Caco-2 (cell line): ENCODE results near the gene SCAMP3. TPM values are rescaled to one million over a fixed set of nuclear protein-coding genes. Genes with fewer than 3 reads are reported as not detected.

Source experiments
- BruUV-seq: library from RNA; stranded (reverse); fragments of 400-500 nt; replicated peaks from 2 replicates; lab custom pipeline; 2021; lab: Mats Ljungman, UMichigan
- CTCF ChIA-PET: fragments of 300-600 bp; sonication (Branson Sonifier 250); formaldehyde crosslinking; loops from one replicate; lab custom pipeline; 2022; ENCODE audit warnings: antibody characterized with exemption; lab: Charles Lee
- POLR2A ChIA-PET: fragments of 300-600 bp; sonication (Branson Sonifier 250); formaldehyde crosslinking; loops from one replicate; lab custom pipeline; 2022; ENCODE audit warnings: antibody characterized with exemption; lab: Charles Lee
- DNase-seq, 2 experiments: peaks; one replicate each; pipeline versions ENCODE4 v3.0.0 to v3.0.0-alpha.2; 2020 to 2022
- H3K27me3 ChIP-seq: replicated peaks from 2 replicates; pipeline ENCODE4 v1.6.0; 2011; ENCODE audit warnings: low read length; ENCODE audit not compliant: control insufficient read depth, insufficient read depth
- H3K36me3 ChIP-seq: 2 replicates; pipeline ENCODE4 v1.5.1; 2011; ENCODE audit warnings: low read length; ENCODE audit not compliant: control insufficient read depth, insufficient read depth
- H3K4me1 ChIP-seq: fragments of 250-450 bp; sonication (Bioruptor Pico); 2 replicates; pipeline ENCODE4 v1.5.1; 2020; ENCODE audit warnings: mild to moderate bottlenecking
- H3K4me3 ChIP-seq: 2 replicates; pipeline ENCODE4 v1.5.1; 2011; ENCODE audit warnings: low read depth, mild to moderate bottlenecking, control low read depth, low read length
- H3K9me3 ChIP-seq: fragments of 250-450 bp; sonication (Bioruptor Pico); 2 replicates; pipeline ENCODE4 v1.5.1; 2020; ENCODE audit warnings: mild to moderate bottlenecking, moderate library complexity
- H3K27ac Mint-ChIP-seq: one replicate; pipeline ENCODE4 v1.8.0; 2022; ENCODE audit warnings: mixed read lengths; ENCODE audit not compliant: unreplicated experiment
- H3K27me3 Mint-ChIP-seq: one replicate; pipeline ENCODE4 v1.8.0; 2022; ENCODE audit warnings: mixed read lengths; ENCODE audit not compliant: insufficient read depth, unreplicated experiment
- H3K36me3 Mint-ChIP-seq: one replicate; pipeline ENCODE4 v1.8.0; 2022; ENCODE audit warnings: mild to moderate bottlenecking, mixed read lengths; ENCODE audit not compliant: insufficient read depth, unreplicated experiment
- H3K4me1 Mint-ChIP-seq: one replicate; pipeline ENCODE4 v1.8.0; 2022; ENCODE audit warnings: low read depth, mixed read lengths; ENCODE audit not compliant: unreplicated experiment
- H3K4me3 Mint-ChIP-seq: one replicate; pipeline ENCODE4 v1.8.0; 2022; ENCODE audit warnings: mild to moderate bottlenecking, moderate library complexity, mixed read lengths; ENCODE audit not compliant: unreplicated experiment
- H3K9me3 Mint-ChIP-seq: one replicate; pipeline ENCODE4 v1.8.0; 2022; ENCODE audit warnings: mixed read lengths; ENCODE audit not compliant: unreplicated experiment
- intact Hi-C: fragments of 100-400 bp; cut with micrococcal nuclease; formaldehyde crosslinking; loops from one replicate; pipeline ENCODE4 v1.10.0; 2022; ENCODE audit not compliant: unreplicated experiment
- total RNA-seq: library from RNA; stranded (reverse); gene quantifications from 2 replicates; pipeline ENCODE4 v1.2.3, GENCODE V29; 2022
- TF ChIP-seq, protein P1 (sequence below), 2 experiments: fragments of 200-600 bp in 1 of 2; IDR thresholded peaks; 1 replicate in 1 of 2; 2 replicates in 1 of 2; pipeline versions ENCODE4 v1.5.1 to v1.8.0; 2011 to 2022; ENCODE audit warnings: antibody characterized with exemption in 1 of 2, control low read depth in 1 of 2, inconsistent platforms in 1 of 2, low read depth in 1 of 2, low read length in 1 of 2, mild to moderate bottlenecking in 1 of 2, moderate library complexity in 1 of 2; ENCODE audit not compliant: insufficient read depth in 1 of 2, severe bottlenecking in 1 of 2, unreplicated experiment in 1 of 2

Gene SCAMP3
- total RNA-seq, 1 experiment from 2014 or later: 55.9 TPM

DNA sequence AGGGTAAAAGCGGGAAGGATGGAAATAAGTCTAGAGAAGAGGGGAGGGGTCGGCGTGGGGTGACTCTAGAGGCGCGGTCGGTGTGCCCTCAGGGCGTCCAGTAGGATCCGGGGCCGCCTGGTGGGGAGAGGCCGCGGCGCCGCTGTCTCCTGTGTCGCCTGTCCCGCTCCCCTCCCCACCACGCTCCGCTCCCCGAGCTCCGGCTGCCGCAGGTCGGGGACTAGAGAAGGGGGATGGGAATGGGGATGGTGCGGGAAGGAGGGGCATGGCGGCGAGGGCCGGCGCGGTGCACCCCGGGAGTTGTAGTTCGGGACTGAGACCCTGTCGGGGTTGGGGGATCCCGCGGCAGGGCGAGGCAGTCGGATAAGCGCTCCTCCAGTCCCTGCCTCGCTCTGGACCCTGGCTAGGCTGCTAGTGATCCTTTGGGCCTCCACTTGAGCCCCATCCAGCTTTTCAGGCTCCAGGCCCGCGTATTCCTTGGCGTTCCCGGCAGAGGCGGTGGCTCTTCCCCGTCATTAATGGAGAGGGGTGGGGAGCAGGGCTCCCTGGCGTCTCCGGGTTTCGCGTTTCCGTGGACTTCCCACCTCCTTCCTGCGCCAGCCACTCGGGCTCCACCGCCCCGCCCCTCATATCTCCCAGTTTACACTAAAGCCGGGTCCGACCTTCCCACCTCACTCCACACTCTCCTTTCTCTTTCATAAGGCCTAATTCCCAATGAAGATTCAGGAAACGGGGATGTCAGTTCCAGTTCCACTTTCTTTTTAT is 6.7 kb downstream of the SCAMP3 start, which contains the start of gene ENTREP3:
ENTREP3 (minus strand) TSS at position 241 of the 765 bp plus-strand sequence. CDS start 606 bp downstream, outside the sequence.
- ChIA-PET POLR2A (interaction anchor here (0.6 to 0.9 kb wide), 2 partner anchors 17 to 68 kb away, joined by 3 to 5 read pairs; partner anchors contain the start of gene CLK2), CTCF (interaction anchor here (0.5 to 1.6 kb wide), 6 partner anchors 18 to 720 kb away, joined by 3 to 7 read pairs (median 4); partner anchors contain the start of genes CLK2 and FDPS)
- BruUV-seq: no TSS peak

DNA sequence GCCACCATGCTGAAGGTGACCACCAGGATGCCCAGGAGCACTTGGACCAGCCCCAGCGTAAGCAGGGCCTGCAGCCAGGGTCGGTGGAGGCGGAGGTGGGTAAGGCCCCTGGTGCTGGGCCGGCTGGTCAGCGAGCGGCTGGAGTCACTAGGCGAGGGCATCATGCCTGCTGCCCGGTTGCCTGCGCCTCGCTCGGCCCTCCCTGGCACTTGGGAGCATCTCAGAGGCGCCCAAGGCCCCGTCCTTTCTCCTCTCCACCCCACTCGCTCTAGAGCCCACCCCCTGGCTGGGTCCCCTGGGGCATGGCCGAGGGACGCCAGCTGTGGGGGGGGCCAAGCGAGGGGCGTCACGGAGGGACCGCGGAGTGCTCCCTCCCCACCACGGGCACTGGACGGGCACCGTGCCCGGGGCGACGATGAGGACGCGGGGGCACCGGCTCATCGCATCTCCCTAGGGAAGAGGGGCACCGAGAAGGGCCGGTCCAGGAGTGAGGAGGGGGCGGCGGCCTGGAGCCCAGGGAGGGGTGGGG is 7.4 kb downstream of the SCAMP3 start:
- no peaks in the 10 kb centered on the region for H3K36me3 ChIP-seq
- Mint-ChIP-seq H3K27ac (no peak overlapping the region), H3K9me3 (no peaks in the 10 kb centered on the region), H3K4me1 (peaks cover 22% of the 10 kb centered on the region), H3K4me3 (peak overlapping the region; percentile 92), H3K27me3 (no peaks in the 10 kb centered on the region), H3K36me3 (peaks cover 24% of the 10 kb centered on the region)
- CTCF ChIA-PET: interaction anchor here (0.5 to 1.6 kb wide), 4 partner anchors 19 to 719 kb away, joined by 3 to 4 read pairs (median 3); partner anchors contain the start of genes CLK2 and FDPS
- no peaks in the 10 kb centered on the region for H3K27me3 ChIP-seq
- BruUV-seq: no TSS peak
- intact Hi-C loops: loop anchor here (1.0 kb wide), 1 partner anchor 54 kb away; the partner anchor contains the start of gene FDPS
- no peak for DNase-seq
- TF ChIP-seq, protein P1, sequence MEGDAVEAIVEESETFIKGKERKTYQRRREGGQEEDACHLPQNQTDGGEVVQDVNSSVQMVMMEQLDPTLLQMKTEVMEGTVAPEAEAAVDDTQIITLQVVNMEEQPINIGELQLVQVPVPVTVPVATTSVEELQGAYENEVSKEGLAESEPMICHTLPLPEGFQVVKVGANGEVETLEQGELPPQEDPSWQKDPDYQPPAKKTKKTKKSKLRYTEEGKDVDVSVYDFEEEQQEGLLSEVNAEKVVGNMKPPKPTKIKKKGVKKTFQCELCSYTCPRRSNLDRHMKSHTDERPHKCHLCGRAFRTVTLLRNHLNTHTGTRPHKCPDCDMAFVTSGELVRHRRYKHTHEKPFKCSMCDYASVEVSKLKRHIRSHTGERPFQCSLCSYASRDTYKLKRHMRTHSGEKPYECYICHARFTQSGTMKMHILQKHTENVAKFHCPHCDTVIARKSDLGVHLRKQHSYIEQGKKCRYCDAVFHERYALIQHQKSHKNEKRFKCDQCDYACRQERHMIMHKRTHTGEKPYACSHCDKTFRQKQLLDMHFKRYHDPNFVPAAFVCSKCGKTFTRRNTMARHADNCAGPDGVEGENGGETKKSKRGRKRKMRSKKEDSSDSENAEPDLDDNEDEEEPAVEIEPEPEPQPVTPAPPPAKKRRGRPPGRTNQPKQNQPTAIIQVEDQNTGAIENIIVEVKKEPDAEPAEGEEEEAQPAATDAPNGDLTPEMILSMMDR (IDR thresholded peaks at IDR 0.05; ENCODE audit: insufficient read depth in 1 of 2, low read depth in 1 of 2, low read length in 1 of 2, severe bottlenecking in 1 of 2, unreplicated experiment in 1 of 2): no peak
- POLR2A ChIA-PET: interaction anchor here (0.6 to 0.9 kb wide), 2 partner anchors 18 to 69 kb away, joined by 3 to 5 read pairs; partner anchors contain the start of gene CLK2
- H3K4me3 ChIP-seq: peak overlapping the region; percentile 52
- H3K4me1 ChIP-seq: peaks cover 4% of the 10 kb centered on the region; the same call in 1 of the 2 replicates
- no peaks in the 10 kb centered on the region for H3K9me3 ChIP-seq

More for the DNA sequence above, 6.7 kb downstream of the SCAMP3 start, which contains the start of gene ENTREP3:
- TF ChIP-seq, protein P1 (IDR thresholded peaks at IDR 0.05; ENCODE audit: insufficient read depth in 1 of 2, low read depth in 1 of 2, low read length in 1 of 2, severe bottlenecking in 1 of 2, unreplicated experiment in 1 of 2): peak in 1 of 2 experiments; percentile 32
- DNase-seq: peak; percentile 90 to 91
- H3K27me3 ChIP-seq: no peaks in the 10 kb centered on the region
- Mint-ChIP-seq H3K27me3 (no peaks in the 10 kb centered on the region), H3K4me3 (peak within 1 kb of the TSS; percentile 92), H3K4me1 (peaks cover 22% of the 10 kb centered on the region), H3K36me3 (peaks cover 31% of the 10 kb centered on the region), H3K27ac (peak within 1 kb of the TSS; percentile 93), H3K9me3 (no peaks in the 10 kb centered on the region)
- no peaks in the 10 kb centered on the region for H3K9me3 ChIP-seq
- H3K36me3 ChIP-seq: no peaks in the 10 kb centered on the region
- intact Hi-C loops: loop anchor here (1.0 kb wide), 1 partner anchor 53 kb away; the partner anchor contains the start of gene FDPS
- peak within 1 kb of the TSS; percentile 52 for H3K4me3 ChIP-seq
- H3K4me1 ChIP-seq: peaks cover 4% of the 10 kb centered on the region; the same call in 1 of the 2 replicates

DNA sequence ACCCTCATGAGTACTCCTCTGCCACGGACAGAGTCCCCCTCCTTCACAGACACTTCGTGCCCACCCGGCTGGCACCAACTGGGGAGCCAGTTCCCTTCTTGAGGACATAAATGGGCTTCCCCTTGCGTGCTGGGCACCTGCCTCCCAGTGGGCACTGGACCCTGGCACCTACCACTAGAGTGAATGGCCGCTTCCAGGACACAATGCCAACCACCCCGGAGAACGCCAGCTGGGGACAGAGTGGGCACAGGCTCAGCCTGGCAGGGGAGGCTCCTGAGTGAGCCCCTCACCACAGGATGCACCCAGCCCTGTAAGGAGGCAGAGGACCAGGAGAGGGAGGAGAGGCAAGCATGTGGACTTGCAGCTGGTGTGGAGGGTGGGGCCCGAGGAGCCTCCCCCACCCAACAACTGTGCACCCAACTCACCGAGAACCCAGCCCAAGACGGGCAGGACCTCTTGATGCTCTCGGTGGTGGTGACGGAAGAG is 7.9 kb downstream of the SCAMP3 start:
- Mint-ChIP-seq H3K9me3 (no peaks in the 10 kb centered on the region), H3K4me3 (peak overlapping the region; percentile 92), H3K27me3 (no peaks in the 10 kb centered on the region), H3K36me3 (peaks cover 23% of the 10 kb centered on the region), H3K4me1 (peaks cover 22% of the 10 kb centered on the region), H3K27ac (no peak overlapping the region)
- BruUV-seq: no TSS peak
- H3K36me3 ChIP-seq: no peaks in the 10 kb centered on the region
- no peaks in the 10 kb centered on the region for H3K27me3 ChIP-seq
- H3K4me1 ChIP-seq: peaks cover 4% of the 10 kb centered on the region; the same call in 1 of the 2 replicates
- peak overlapping the region; percentile 52 for H3K4me3 ChIP-seq
- no peak for DNase-seq
- TF ChIP-seq, protein P1 (IDR thresholded peaks at IDR 0.05; ENCODE audit: insufficient read depth in 1 of 2, low read depth in 1 of 2, low read length in 1 of 2, severe bottlenecking in 1 of 2, unreplicated experiment in 1 of 2): no peak
- POLR2A ChIA-PET: no interaction called here
- intact Hi-C loops: no loop called here
- CTCF ChIA-PET: no interaction called here
- no peaks in the 10 kb centered on the region for H3K9me3 ChIP-seq
